ENCODE measurements around the gene WBP1. TPM values are rescaled to one million over a fixed set of nuclear protein-coding genes. Genes with fewer than 3 reads are reported as not detected.
"Not testable (repeated sequence)": the region's sequence is repeated elsewhere in the genome, so short reads cannot be mapped to it uniquely, and the experiment has no call there.

The WBP1 gene
- total RNA-seq, 2 donors from 2014 or later = 43.0 to 57.4 TPM

DNA sequence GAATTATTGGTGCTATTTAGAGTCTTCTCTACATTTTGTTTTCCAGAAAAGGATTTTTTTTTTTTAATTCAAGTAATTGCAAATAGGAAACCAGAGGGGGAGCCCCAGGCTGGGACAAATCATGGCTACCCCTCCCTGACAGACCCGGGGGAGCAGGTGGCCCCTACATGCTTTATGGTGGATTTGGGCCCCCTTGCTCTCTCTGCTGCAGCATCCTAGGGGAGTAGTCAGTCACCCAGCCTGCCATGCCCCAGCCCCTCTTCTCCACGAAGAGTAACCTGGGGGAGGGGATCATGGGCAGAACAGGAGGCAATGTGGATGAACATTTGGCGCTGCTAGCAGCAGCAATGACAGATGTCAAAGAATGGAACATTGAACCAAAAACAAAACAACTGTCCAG is 41.5 kb upstream of the WBP1 start:
- TF ChIP-seq, protein P1, sequence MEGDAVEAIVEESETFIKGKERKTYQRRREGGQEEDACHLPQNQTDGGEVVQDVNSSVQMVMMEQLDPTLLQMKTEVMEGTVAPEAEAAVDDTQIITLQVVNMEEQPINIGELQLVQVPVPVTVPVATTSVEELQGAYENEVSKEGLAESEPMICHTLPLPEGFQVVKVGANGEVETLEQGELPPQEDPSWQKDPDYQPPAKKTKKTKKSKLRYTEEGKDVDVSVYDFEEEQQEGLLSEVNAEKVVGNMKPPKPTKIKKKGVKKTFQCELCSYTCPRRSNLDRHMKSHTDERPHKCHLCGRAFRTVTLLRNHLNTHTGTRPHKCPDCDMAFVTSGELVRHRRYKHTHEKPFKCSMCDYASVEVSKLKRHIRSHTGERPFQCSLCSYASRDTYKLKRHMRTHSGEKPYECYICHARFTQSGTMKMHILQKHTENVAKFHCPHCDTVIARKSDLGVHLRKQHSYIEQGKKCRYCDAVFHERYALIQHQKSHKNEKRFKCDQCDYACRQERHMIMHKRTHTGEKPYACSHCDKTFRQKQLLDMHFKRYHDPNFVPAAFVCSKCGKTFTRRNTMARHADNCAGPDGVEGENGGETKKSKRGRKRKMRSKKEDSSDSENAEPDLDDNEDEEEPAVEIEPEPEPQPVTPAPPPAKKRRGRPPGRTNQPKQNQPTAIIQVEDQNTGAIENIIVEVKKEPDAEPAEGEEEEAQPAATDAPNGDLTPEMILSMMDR (IDR thresholded peaks at IDR 0.05) = no peak
- DNase-seq (ENCODE audit: low spot score) = no peak
- H3K4me3 ChIP-seq = no peak overlapping the region
- H3K4me1 ChIP-seq = peaks cover 0 to 39% of the 10 kb centered on the region in 2 donors
- H3K27ac ChIP-seq = no peak overlapping the region
- H3K9me3 ChIP-seq = no peaks in the 10 kb centered on the region
- no peaks in the 10 kb centered on the region for H3K36me3 ChIP-seq
- H3K27me3 ChIP-seq = no peaks in the 10 kb centered on the region

DNA sequence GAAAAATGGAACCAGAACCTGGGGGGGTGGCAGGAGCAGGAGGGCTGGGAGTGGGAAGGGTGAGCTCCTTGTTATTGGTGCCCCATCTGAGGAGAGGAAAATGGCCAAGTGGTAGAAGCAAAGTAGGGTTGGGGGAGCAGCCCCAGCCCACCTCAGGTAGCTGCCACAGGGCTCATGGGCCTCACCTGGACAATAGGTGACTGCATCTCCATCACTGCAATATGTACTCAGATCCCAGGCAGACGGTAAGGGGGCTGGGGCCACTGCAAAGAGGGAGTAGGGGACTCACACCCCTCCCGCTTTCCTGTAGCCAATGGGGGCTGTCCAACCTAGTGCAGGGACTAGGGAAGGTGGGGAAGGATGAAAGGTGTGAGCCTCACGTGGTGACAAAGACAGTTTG is 41.0 kb upstream of the WBP1 start:
- H3K4me1 ChIP-seq = peaks cover 0 to 42% of the 10 kb centered on the region in 2 donors

DNA sequence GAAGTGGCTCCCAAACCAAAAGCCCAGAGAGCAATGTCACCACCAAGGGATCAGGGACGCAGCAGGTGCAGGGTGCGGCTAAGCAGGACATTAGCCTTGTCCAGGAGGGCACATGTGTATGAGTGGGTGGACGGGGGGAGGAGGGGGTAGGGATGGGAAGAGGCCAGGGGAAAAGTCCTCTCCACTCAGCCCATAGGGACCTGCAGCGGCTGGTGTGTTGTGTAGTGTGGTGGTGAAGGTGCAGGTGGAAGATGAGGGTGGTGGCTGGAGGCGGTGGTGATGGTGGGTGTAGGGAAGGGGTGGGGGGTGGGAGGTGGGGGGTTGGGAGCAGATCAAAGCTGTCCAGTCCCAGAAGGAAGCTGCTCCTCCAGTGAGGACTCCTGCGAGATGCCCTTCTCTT is 40.5 kb upstream of the WBP1 start:
- Histone ChIP-seq H3K9me3 (no peaks in the 10 kb centered on the region), H3K27ac (no peak overlapping the region), H3K27me3 (no peaks in the 10 kb centered on the region), H3K4me3 (no peak overlapping the region), H3K4me1 (peaks cover 0 to 44% of the 10 kb centered on the region in 2 donors), H3K36me3 (no peaks in the 10 kb centered on the region)
- no peak for DNase-seq (ENCODE audit: low spot score)
- TF ChIP-seq, protein P1 (IDR thresholded peaks at IDR 0.05) = no peak

More for the DNA sequence above, 41.0 kb upstream of the WBP1 start:
- Histone ChIP-seq H3K27ac (no peak overlapping the region), H3K9me3 (no peaks in the 10 kb centered on the region), H3K4me3 (no peak overlapping the region), H3K27me3 (no peaks in the 10 kb centered on the region), H3K36me3 (no peaks in the 10 kb centered on the region)
- DNase-seq (ENCODE audit: low spot score) = no peak
- TF ChIP-seq, protein P1 (IDR thresholded peaks at IDR 0.05) = no peak

DNA sequence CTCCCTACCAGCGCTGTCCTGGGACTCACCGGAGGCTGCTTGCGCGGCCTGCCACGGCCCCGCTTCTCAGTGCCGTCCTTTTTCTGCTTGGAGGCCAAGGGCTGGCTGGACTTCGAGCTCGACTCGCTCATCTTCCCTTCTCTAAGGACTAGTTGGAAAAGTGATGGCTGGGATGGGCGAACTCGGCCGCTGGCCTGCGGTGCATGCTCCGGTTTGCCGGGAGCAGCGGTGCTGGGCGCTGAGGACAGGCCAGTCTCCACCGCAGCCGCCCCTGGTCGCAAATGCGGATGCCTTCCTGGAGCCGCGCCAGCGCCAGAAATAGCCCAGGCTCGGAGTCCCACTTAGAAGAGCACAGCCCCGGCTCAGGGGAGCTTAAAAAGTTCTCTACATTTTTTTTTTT is 39.9 kb upstream of the WBP1 start:
- Histone ChIP-seq H3K9me3 (no peaks in the 10 kb centered on the region), H3K27ac (no peak overlapping the region), H3K4me3 (no peak overlapping the region), H3K36me3 (no peaks in the 10 kb centered on the region), H3K27me3 (no peaks in the 10 kb centered on the region), H3K4me1 (peaks cover 0 to 44% of the 10 kb centered on the region in 2 donors)
- TF ChIP-seq, protein P1 (IDR thresholded peaks at IDR 0.05) = no peak
- no peak for DNase-seq (ENCODE audit: low spot score)

DNA sequence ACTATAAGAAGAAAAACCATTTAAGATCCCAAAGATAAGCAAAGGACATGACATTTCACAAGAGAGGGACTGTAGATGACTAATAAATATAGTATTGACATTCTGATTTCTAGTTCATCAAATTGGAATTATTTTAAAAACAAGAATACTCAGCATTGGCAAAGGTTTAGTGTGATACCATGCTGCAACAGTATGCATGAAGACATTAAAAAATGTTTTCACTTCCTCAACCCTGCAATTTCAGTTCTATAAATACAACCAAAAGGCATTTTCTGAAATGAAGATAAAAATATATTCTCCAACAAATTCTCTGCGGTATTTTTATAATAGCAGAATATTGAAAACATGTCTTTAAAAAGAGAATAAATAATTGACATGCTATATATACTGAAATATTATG is 38.9 kb upstream of the WBP1 start:
- no peak for DNase-seq (ENCODE audit: low spot score)
- Histone ChIP-seq H3K4me3 (no peak overlapping the region), H3K27ac (no peak overlapping the region), H3K9me3 (no peaks in the 10 kb centered on the region), H3K36me3 (no peaks in the 10 kb centered on the region), H3K4me1 (peaks cover 0 to 40% of the 10 kb centered on the region in 2 donors), H3K27me3 (no peaks in the 10 kb centered on the region)
- TF ChIP-seq, protein P1 (IDR thresholded peaks at IDR 0.05) = no peak

DNA sequence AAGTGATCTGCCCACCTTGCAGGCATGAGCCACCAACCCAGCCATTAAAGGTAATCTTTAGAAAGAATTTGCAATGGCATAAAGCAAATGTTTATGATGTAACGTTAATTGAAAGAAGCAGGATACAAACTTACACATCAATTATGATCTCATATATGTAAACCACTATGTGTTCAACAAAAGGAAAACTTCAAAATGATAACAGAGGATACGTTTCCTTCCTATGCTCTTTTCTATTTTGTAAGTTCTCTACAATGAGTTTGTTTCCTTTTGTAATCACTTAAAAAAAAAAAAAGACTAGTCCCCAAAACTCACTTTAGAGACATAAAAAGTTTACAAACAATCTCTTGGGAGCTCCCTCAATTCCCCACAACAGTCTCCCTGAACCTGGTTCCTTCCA is 38.2 kb upstream of the WBP1 start:
- H3K27me3 ChIP-seq = no peaks in the 10 kb centered on the region
- peaks cover 0 to 33% of the 10 kb centered on the region in 2 donors for H3K4me1 ChIP-seq
- H3K9me3 ChIP-seq = no peaks in the 10 kb centered on the region
- H3K27ac ChIP-seq = no peak overlapping the region
- TF ChIP-seq, protein P1 (IDR thresholded peaks at IDR 0.05) = no peak
- DNase-seq (ENCODE audit: low spot score) = no peak
- H3K4me3 ChIP-seq = no peak overlapping the region
- H3K36me3 ChIP-seq = no peaks in the 10 kb centered on the region

DNA sequence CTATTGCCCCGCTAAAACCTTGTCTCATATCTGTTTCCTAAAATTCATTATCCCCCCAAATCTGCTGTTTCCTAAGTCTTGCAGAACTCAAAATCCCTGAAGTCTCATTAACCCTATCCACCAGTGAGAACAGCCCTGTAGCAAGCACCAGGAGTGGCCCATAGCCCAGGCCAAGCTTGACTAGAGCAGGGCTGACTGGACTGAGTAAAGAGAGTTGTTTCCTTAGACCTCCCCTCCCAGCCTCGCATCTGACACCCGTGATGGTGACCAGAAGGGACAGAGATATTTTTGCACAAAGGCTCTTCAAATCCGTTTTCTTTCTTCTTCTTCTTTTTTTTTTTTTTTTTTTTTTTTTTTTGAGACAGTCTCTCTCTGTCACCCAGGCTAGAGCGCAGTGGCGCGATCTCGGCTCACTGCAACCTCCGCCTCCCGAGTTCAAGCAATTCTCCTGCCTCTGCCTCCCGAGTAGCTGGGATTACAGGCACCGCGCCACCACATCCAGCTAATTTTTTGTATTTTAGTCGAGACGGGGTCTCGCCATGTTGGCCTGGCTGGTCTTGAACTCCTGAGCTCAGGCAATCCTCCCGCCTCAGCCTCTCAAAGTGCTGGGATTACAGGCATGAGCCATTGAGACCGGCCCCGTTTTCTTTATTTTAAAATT is 37.7 kb upstream of the WBP1 start:
- not testable (repeated sequence) for H3K36me3 ChIP-seq; H3K9me3 ChIP-seq; H3K27ac ChIP-seq; DNase-seq (ENCODE audit: low spot score); H3K27me3 ChIP-seq
- Histone ChIP-seq H3K4me3 (peak overlapping the region in 1 of 2 donors; percentile 64), H3K4me1 (peaks cover 0 to 28% of the 10 kb centered on the region in 2 donors)
